GM19043 (cell line): ENCODE results near the gene EDN1.

ENCODE experiments used
- ATAC-seq: cut with Tn5 transposase; IDR thresholded peaks from one replicate; pipeline ENCODE4 v1.9.1; 2021; ENCODE audit warnings: low read depth; ENCODE audit not compliant: unreplicated experiment

The EDN1 gene

DNA sequence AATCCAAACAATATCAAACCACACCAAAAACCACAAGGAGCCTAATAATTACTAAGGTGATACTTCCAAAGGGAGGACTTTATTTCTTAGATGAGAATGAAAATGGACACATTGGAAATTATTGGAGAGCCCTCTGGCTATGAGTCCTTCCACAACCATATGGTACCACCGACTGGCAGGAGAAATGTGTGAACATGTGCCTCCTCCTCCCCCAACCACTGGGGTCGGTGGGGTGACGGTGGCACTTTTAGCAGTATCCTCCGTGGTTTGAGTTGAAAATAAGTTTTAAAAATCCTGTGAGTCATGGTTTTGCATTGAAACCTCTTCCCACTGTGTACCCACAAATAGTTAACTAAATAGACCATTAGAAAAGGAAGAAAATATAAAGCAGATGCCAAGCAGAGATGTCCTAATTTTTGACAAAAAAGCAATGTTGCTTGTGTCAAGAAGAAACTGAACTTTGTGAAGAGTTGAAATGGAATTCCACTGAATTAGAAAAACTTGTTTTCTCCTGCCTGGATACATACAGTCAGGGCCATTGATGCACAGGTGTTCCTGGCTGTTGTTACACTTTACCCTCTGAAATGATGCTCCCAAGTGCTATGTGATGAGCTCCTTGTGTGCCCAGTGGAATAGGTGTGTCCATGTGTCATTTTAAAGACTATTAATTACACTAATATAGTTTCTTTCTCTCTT is 3.2 kb downstream of the EDN1 start:
- no peak for ATAC-seq

- no peak for ATAC-seq
These were observed 4.0 kb downstream of the EDN1 start for GRCh38 chr6:12293931-12294807.

DNA sequence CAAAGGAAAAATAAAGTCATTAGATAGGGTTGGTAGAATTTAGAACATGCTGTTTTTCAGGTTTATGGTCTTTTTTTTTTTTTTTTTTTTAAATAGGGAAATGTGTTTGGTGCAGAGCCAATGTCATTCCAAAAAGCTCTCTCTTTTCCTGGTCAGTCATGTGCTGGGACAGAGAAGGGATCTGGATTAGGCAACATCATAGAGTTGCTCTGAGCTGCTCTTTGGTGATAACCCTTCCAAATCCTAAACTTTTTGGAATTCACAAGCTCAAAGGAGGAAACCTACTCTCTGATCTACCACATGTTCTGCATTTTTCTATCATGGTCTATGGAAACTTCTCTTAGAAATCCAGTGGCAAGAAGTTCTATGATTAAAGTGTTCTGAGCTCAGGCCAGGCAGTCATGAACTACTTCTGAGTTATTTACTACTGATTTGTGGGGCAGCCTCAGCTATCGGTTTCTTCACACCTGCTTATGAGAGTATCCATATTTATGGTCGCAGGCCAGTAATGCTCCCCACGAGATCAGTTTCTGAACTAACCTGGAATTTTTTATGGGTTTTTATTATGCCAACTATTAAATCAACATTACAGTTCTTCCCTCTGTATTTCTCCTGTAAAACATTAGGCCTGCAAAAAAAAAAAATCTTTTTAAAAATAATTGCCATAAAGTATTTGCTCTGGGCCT is 4.8 kb downstream of the EDN1 start:
- ATAC-seq: no peak

DNA sequence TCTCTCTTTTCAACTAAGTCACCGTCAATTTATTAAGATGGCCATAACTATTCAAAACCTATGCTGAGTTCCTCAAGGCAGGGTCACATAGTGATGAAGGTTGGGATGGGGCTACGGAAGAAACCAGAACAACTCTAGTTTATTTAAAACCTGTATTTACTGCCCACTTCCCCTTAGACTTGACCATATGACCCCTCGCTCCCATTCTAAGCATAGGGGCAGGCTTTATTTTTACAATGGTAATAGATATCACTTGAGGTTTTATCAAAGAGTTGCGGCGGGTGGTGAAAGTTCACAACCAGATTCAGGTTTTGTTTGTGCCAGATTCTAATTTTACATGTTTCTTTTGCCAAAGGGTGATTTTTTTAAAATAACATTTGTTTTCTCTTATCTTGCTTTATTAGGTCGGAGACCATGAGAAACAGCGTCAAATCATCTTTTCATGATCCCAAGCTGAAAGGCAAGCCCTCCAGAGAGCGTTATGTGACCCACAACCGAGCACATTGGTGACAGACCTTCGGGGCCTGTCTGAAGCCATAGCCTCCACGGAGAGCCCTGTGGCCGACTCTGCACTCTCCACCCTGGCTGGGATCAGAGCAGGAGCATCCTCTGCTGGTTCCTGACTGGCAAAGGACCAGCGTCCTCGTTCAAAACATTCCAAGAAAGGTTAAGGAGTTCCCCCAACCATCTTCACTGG is 5.5 kb downstream of the EDN1 start:
- ATAC-seq: no peak

DNA sequence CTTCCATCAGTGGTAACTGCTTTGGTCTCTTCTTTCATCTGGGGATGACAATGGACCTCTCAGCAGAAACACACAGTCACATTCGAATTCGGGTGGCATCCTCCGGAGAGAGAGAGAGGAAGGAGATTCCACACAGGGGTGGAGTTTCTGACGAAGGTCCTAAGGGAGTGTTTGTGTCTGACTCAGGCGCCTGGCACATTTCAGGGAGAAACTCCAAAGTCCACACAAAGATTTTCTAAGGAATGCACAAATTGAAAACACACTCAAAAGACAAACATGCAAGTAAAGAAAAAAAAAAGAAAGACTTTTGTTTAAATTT is 6.1 kb downstream of the EDN1 start:
- no peak for ATAC-seq

- ATAC-seq: no peak
These were observed 6.4 kb downstream of the EDN1 start for GRCh38 chr6:12296604-12297003.

DNA sequence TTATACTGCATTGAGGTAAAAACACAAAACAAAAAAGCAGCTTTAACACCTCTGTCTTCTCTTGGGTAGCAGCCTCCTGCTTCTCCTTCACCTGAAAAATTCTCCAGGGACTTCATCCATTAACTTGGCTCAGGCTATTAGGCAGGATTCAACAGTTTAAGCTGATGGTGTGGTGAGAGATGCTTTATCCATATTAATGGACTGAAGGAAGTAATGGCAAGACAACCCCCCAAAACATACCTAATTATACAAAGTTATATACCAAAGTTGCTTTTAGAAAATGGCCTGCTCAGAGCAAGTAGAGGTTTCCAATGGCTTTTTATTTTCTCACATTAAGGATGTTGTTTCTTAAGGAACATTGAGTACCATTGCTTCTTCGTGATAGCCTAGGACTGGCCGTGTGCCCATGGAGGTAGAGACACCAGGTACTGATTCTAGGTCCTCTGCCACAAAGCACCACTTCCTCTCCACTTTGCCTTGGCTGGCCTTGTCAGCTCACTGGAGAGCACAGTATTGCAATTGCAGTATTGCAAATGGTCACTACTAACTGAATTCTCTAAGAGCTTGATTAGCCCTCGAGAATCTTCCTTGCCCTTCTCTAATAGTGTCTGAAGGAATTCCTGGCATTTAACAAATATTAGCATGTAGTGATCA is 7.3 kb downstream of the EDN1 start:
- ATAC-seq: no peak

DNA sequence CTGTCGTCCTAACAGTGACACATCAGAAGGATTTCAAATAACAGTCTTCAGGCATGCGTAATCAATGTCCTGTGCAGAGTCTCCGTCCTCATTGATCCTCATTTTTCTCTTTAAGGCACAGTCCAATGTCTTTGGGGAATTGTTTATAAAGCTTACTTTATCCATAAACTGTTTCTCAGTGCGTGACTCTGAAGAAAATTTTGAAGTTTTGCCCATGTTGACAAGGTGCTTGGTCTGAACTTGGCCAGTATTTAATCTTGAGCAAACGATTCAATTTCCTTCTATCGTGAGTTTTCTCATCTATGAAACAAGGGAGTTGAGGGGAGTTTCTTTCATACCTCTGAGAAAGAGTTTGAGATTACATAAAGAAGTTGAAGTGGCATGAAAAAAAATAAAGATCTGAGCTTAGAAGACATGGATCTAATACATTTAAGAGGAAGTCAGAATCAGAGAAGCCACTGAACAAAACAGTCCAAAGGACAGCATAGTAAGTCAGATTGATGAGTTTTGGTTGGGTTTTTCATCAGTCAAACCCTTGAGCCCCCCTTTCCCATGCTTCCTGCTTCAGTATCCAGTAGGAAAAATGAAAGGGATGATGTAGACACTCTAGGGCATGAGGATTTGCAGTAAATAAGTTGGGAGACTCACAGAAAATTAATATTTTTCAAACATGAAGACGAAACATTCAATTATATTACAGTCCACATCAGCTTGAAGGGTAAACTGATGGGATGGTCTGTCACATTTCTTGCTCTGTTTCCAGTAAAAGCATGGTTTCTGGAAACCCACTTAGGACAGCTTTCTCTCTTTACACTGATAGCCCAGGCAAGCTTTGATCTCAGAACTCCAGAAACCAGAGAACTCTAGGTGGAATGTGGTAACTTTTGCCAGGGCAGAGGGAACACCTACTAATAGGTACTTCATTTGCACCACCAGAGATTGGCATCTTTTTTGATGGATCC is 8.1 kb downstream of the EDN1 start:
- no peak for ATAC-seq

DNA sequence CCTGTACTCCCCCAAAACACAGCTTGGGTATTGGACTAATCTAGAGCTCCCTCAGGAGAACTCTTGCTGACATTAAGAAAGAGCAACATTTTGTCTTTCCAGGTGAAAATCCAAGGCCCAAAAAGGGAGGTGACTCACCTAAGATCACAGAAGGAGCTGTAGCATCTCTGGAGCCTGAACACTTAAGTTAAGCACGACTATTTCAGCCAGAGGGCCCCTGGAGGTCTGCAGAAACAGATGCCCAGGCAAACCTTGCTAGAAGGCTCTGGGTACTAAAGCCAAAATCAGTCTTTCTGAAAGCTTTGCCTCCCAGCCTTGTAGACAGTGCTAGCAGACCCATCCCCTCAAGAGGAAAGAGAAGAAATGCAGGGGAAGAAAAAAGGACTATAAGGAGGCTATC is 8.8 kb downstream of the EDN1 start:
- no peak for ATAC-seq

- ATAC-seq: no peak
These were observed 10.9 kb downstream of the EDN1 start for GRCh38 chr6:12301018-12301417.

- ATAC-seq: no peak
These were observed 14.3 kb downstream of the EDN1 start for GRCh38 chr6:12304487-12304886.

DNA sequence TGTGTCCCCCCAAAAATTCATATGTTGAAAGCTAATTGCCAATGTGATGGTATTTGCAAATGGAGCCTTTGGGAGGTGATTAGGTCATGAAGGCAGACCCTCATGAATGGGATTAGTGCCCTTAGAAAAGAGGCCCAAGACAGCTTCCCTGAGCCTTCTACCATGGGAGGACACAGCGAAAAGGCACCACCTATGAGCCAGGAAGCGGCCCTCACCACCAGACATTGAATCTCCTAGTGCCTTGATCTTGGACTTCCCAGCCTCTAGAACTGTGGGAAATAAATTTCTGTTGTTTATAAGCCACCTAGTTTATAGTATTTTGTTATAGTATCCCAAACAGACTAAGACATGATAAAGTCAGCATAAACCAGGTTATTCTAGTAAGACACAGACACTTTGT is 18.9 kb downstream of the EDN1 start:
- ATAC-seq: no peak

- no peak for ATAC-seq
These were observed 20.9 kb downstream of the EDN1 start for GRCh38 chr6:12311106-12311505.

DNA sequence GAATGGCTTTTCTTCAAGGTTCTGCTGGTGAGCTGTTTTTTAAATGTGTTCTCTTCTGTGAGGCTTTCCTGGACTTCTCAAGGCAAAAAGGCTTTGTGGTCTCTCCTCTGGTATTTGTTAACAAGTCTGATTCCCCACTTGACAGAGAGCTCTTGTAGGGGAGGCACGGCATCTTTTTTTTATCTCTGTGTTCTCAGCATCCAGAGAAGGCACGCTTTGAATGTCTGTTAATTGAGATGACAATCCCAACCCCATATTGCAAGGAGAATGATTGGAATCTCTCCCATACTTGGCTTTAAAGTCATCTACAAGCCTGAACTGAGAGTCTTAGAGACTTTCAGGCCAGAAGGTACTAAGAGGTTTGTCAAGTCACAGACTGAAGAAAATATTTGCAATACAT is 22.6 kb downstream of the EDN1 start:
- ATAC-seq: no peak

- no peak for ATAC-seq
These were observed 23.3 kb downstream of the EDN1 start for GRCh38 chr6:12313306-12313991.

DNA sequence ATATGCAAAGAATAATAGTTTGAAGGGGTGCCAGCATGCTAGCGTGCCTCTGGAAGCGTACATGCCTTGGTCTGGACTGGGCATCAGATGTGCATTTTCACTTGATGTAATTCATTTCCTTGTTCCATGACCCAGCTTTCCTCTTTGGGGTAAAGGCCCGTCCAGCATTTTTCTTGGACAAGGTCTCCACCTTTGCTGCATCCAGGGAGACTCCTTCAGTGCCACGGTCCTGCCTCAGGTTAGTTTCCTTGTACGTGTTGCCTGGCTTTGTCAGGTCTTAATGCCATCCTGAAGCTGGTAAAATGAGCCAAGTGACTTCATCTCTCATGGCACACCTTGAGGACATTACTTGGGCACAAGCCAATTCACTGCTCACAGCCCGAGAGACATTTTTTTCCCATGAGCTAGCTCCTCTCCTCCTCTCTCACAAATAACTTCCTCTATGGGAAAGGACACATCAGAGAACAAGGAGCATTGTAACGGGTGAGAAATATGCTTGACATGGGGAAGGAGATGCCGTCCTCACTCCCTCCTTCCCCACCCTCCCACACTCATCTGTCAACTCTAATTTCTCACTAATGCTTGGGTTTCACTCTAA is 23.9 kb downstream of the EDN1 start:
- ATAC-seq: no peak

GRCh38 chr6:12314751-12315150 is 24.6 kb downstream of the EDN1 start:
- ATAC-seq: no peak

- ATAC-seq: no peak
These were observed 25.3 kb downstream of the EDN1 start for GRCh38 chr6:12315292-12316081.
